MM.1S (cell line): ENCODE measurements around the gene ATRX.

Source experiments
- DNase-seq: peaks from one replicate; pipeline ENCODE4 v3.0.0-alpha.2; 2015
- H2AFZ ChIP-seq: fragments of 300-600 bp; sonication (generic); 2 replicates; pipeline ENCODE4 v1.6.0; 2016; ENCODE audit warnings: antibody characterized with exemption, low read length
- H3F3A ChIP-seq: fragments of 300-600 bp; sonication (generic); 2 replicates; pipeline ENCODE4 v1.6.1; 2016; ENCODE audit warnings: mild to moderate bottlenecking, antibody characterized with exemption, low read length, moderate library complexity, mixed read lengths; ENCODE audit not compliant: insufficient read depth
- H3K27ac ChIP-seq: fragments of 300-600 bp; sonication (generic); 2 replicates; pipeline ENCODE4 v1.5.1; 2016; ENCODE audit warnings: mild to moderate bottlenecking, low read length
- H3K27me3 ChIP-seq: fragments of 300-600 bp; sonication (generic); replicated peaks from 2 replicates; pipeline ENCODE4 v1.6.0; 2016; ENCODE audit warnings: low read length; ENCODE audit not compliant: insufficient read depth
- H3K36me3 ChIP-seq: fragments of 300-600 bp; sonication (generic); replicated peaks from 2 replicates; pipeline ENCODE4 v1.6.1; 2016; ENCODE audit warnings: mild to moderate bottlenecking, low read length, mixed read lengths; ENCODE audit not compliant: insufficient read depth
- H3K4me1 ChIP-seq: fragments of 300-600 bp; sonication (generic); 2 replicates; pipeline ENCODE4 v1.6.1; 2016; ENCODE audit warnings: low read length, mixed read lengths
- H3K4me2 ChIP-seq: fragments of 300-600 bp; sonication (generic); 2 replicates; pipeline ENCODE4 v1.6.0; 2016; ENCODE audit warnings: low read depth, low read length
- H3K4me3 ChIP-seq: fragments of 300-600 bp; sonication (generic); 2 replicates; pipeline ENCODE4 v1.5.1; 2016; ENCODE audit warnings: low read length, mixed read lengths
- H3K79me2 ChIP-seq: fragments of 300-600 bp; sonication (generic); 2 replicates; pipeline ENCODE4 v1.6.1; 2016; ENCODE audit warnings: mixed run types, low read length, mixed read lengths
- H3K9ac ChIP-seq: fragments of 300-600 bp; sonication (generic); 2 replicates; pipeline ENCODE4 v1.6.1; 2016; ENCODE audit warnings: low read length, mixed read lengths
- H3K9me2 ChIP-seq: fragments of 300-600 bp; sonication (generic); replicated peaks from 2 replicates; pipeline ENCODE4 v1.6.1; 2016; ENCODE audit warnings: mild to moderate bottlenecking, low read length, mixed read lengths; ENCODE audit not compliant: insufficient read depth
- H3K9me3 ChIP-seq: fragments of 300-600 bp; sonication (generic); replicated peaks from 2 replicates; pipeline ENCODE4 v1.6.1; 2016; ENCODE audit warnings: mild to moderate bottlenecking, low read length, mixed read lengths; ENCODE audit not compliant: insufficient read depth
- H4K20me1 ChIP-seq: fragments of 300-600 bp; sonication (generic); 2 replicates; pipeline ENCODE4 v1.6.1; 2016; ENCODE audit warnings: mild to moderate bottlenecking, low read length, moderate library complexity, mixed read lengths; ENCODE audit not compliant: insufficient read depth
- CTCF ChIP-seq: fragments of 300-600 bp; sonication (generic); IDR thresholded peaks from 2 replicates; pipeline ENCODE4 v1.5.1; 2016; ENCODE audit warnings: antibody characterized with exemption, low read length, mixed read lengths
- EZH2 ChIP-seq: fragments of 300-600 bp; sonication (generic); optimal IDR thresholded peaks from 2 replicates; pipeline ENCODE3; 2017; ENCODE audit warnings: low read depth, mild to moderate bottlenecking, antibody characterized with exemption, low read length, mixed read lengths
- EZH2phosphoT487 ChIP-seq: fragments of 300-600 bp; sonication (generic); IDR thresholded peaks from 2 replicates; pipeline ENCODE4 v1.6.1; 2018; ENCODE audit warnings: antibody characterized with exemption, low read length

ATRX gene

GRCh38 chrX:77455437-77455836 is 330.6 kb downstream of the ATRX start:
- no peaks in the 10 kb centered on the region for H3K79me2 ChIP-seq
- TF ChIP-seq EZH2, result no peak
- TF ChIP-seq CTCF, result no peak
- no peak for TF ChIP-seq EZH2phosphoT487

More at GRCh38 chrX:77455437-77455836, 330.6 kb downstream of the ATRX start:
- Histone ChIP-seq H3K36me3 (no peaks in the 10 kb centered on the region), H3K4me2 (no peak overlapping the region), H3K9ac (no peak overlapping the region), H2AFZ (no peak overlapping the region), H3F3A (no peaks in the 10 kb centered on the region), H3K4me1 (no peaks in the 10 kb centered on the region), H3K4me3 (no peak overlapping the region), H4K20me1 (no peaks in the 10 kb centered on the region), H3K27ac (no peak overlapping the region), H3K27me3 (no peaks in the 10 kb centered on the region), H3K9me3 (no peaks in the 10 kb centered on the region), H3K9me2 (no peaks in the 10 kb centered on the region)
- no peak for DNase-seq
